GM18508 (cell line): Measurements from ENCODE around the gene NAA10.
A peak's percentile ranks its signal among the peaks of the same experiment; 100 is the strongest.

Experiments used
- ATAC-seq: cut with Tn5 transposase; IDR thresholded peaks from one replicate; pipeline ENCODE4 v1.9.1; 2021; ENCODE audit warnings: moderate number of reproducible peaks; ENCODE audit not compliant: insufficient read depth, unreplicated experiment

The NAA10 gene

GRCh38 chrX:153913211-153913610, 21.6 kb downstream of the NAA10 start:
- no peak for ATAC-seq

- no peak for ATAC-seq
These were observed 23.0 kb downstream of the NAA10 start for GRCh38 chrX:153911798-153912197.

GRCh38 chrX:153910446-153910845, 24.4 kb downstream of the NAA10 start:
- no peak for ATAC-seq

- no peak for ATAC-seq
These were observed 24.9 kb downstream of the NAA10 start for GRCh38 chrX:153909980-153910360.

- no peak for ATAC-seq
These were observed 25.5 kb downstream of the NAA10 start for GRCh38 chrX:153909024-153909979.

- no peak for ATAC-seq
These were observed 26.5 kb downstream of the NAA10 start for GRCh38 chrX:153908219-153908860.

GRCh38 chrX:153907456-153907855, 27.4 kb downstream of the NAA10 start:
- no peak for ATAC-seq

- ATAC-seq = no peak
These were observed 28.5 kb downstream of the NAA10 start for GRCh38 chrX:153906126-153906917.

DNA sequence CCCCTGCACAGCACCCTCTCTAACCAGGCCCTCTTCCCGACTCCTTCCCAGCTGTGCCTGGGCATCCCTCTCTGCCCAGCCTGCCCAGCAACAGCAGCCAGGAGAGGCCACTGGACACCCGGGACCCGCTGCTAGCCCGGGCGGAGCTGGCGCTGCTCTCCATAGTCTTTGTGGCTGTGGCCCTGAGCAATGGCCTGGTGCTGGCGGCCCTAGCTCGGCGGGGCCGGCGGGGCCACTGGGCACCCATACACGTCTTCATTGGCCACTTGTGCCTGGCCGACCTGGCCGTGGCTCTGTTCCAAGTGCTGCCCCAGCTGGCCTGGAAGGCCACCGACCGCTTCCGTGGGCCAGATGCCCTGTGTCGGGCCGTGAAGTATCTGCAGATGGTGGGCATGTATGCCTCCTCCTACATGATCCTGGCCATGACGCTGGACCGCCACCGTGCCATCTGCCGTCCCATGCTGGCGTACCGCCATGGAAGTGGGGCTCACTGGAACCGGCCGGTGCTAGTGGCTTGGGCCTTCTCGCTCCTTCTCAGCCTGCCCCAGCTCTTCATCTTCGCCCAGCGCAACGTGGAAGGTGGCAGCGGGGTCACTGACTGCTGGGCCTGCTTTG, 29.2 kb downstream of the NAA10 start:
- no peak for ATAC-seq

DNA sequence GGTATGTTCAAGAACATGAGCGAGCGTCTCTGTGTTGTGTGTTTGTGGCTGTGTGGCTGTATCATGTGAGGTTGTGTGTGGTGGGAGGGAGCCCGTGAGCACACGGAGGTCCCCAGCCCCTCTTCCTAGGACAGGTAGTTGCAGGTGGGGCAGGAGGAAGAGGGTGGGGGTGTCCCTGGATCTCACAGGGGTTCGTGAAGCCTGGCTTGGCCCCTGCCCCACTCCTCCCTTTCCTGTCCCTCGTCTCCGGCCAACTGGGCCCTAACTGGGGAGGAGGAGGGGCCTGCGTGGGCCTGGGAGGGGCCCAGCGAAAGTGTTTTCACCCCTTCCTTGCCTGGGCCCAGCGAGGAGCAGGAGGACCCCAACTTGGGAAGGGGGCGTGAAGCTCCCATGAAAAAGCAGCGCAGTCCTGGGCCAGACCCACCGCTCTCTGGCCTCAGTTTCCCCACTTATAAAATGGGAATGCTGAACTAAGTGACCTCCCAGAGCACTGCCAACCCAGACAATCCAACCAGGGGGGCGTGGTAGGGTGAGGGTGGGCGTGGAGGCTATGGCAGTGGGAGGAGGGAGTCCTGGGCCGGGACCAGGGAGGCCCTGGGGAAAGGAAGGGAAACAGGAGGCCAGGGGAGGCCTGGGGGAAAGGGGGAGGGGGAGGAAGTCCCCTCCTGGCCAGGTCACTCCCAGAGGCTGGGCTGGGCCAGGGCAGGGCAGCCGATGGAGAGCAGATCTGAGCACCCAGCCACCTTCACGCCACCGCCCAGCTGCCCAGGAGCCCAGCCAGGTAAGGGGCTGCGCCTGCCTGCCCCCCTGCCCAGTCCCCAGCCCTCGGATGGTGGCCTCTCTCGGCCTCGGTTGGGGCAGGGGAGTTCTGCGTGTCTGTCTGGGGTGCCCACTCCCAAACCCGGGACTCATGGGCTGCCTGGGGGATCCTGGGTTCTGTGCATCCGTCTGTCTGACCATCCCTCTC, 30.6 kb downstream of the NAA10 start, which contains the start of gene AVPR2:
Gene AVPR2, plus strand, starts transcription at position 683 of the 967 bp plus-strand sequence. CDS start 473 bp downstream, outside the sequence.
- no peak for ATAC-seq

- ATAC-seq = no peak
These were observed 31.4 kb downstream of the NAA10 start for GRCh38 chrX:153903238-153903980.

GRCh38 chrX:153902385-153902784, 32.5 kb downstream of the NAA10 start:
- no peak for ATAC-seq

DNA sequence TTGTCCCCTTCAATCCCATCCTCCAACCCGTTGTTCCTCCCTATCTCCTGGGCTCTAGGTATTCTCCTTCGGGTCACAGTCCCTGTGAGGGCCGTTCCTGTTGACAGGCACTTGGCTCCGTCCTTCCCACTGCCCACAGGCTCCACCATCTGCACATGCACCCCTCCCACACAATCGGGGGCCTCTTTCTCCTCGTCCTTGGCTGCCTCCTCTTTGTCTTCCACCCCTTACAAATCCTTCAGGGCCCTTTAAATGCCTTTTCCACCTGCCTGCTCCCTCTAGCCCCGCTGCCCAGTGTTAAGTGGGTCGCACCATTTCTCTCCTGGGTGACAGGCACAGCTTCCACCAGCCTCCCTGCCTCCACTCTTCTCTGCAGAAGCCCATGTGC, 33.1 kb downstream of the NAA10 start:
- no peak for ATAC-seq

DNA sequence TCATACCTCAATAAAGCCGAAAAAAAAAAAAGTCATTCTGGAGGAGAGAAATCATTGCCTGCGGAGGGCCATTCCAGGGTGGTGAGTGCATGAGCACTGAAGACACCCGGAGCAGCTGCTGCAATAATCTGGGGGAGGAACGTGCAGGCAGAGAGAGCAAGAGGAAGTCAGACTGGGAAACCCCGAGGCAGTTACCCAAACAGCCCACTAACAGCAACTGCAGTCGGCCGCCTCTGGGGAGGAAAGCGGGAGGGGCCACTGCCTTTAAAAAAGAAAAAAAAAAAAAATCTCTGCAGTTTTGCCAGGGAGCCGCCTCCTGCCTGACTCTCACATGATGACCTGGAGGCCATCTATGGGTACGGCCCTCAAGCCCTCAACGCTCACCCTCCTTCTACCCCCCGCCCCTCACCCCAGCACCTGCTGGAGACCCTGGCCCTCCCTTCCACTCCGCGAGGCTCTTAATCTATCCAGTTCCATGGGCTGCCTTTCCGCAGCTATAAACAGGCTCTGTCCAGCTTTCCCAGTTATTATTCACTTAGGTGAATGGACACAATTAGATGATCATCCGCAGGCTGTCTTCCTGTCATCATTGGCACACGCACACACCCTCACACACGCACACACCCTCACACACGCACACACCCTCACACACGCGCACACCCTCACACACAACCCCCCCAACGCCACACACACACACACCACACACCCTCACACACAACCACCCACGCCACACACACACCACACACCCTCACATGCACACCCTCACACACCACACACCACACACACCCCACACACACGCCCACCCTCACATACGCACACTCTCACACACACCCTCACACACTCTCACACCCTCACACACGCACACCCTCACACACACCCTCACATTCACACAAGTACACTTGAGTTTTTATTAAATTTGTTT, 33.7 kb downstream of the NAA10 start:
- peak; percentile 87 for ATAC-seq

- no peak for ATAC-seq
These were observed 36.9 kb downstream of the NAA10 start for GRCh38 chrX:153897899-153898298.

DNA sequence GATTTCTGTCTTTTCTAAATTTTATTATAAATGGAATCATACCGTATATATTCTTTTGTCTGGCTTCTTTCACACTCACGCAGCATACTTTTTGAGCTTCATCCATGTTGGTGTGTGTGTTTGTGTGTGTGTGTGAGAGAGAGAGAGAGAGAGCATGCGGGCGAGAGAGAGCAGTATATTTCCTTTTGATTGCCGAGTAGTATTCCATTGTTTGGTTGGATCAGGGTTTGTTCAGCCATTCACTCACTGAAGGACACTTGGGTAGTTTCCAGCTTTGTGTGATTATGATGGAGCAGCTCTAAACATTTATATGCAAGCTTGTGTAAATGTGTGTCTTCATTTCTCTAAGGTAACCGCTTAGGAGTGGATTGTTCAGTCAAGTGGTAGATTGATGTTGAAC, 45.7 kb downstream of the NAA10 start:
- ATAC-seq = no peak

GRCh38 chrX:153888344-153888743, 46.5 kb downstream of the NAA10 start:
- no peak for ATAC-seq
